Large intestine (tissue), 3 donors: ENCODE results near the gene PRIMPOL. TPM values are rescaled to one million over a fixed set of nuclear protein-coding genes. Genes with fewer than 3 reads are reported as not detected.

ENCODE experiments used
- DNase-seq, 2 donors: peaks; one replicate each; pipeline versions ENCODE4 v3.0.0 to v3.0.0-alpha.2; 2013
- H3K27ac ChIP-seq: one replicate; pipeline ENCODE4 v1.5.1; 2013; ENCODE audit warnings: low read length
- H3K27me3 ChIP-seq: 2 replicates; pipeline ENCODE4 v1.6.1; 2013; ENCODE audit warnings: low read length; ENCODE audit not compliant: control insufficient read depth, insufficient read depth
- H3K36me3 ChIP-seq: 2 replicates; pipeline ENCODE4 v1.6.1; 2013; ENCODE audit warnings: low read length; ENCODE audit not compliant: control insufficient read depth, insufficient read depth
- H3K4me1 ChIP-seq: one replicate; pipeline ENCODE4 v1.6.1; 2013; ENCODE audit warnings: low read length; ENCODE audit not compliant: control insufficient read depth, insufficient read depth
- H3K4me3 ChIP-seq: one replicate; pipeline ENCODE4 v1.5.1; 2013; ENCODE audit warnings: low read length
- H3K9me3 ChIP-seq: one replicate; pipeline ENCODE4 v1.6.1; 2013; ENCODE audit warnings: mild to moderate bottlenecking, low read depth, low read length, moderate library complexity; ENCODE audit not compliant: control insufficient read depth
- WGBS: methylation state at CpG from one replicate; pipeline ENCODE4 v1.1.5; 2013; ENCODE audit warnings: low lambda C conversion rate; ENCODE audit not compliant: insufficient coverage; 5-methylcytosine and 5-hydroxymethylcytosine counted together
- polyA plus RNA-seq: library from polyadenylated mRNA; unstranded; fragments of 120-200 nt; gene quantifications from one replicate; pipeline ENCODE4 v1.2.1, GENCODE V29; 2013

Gene PRIMPOL
- polyA plus RNA-seq, 1 donor: 23.8 TPM

DNA sequence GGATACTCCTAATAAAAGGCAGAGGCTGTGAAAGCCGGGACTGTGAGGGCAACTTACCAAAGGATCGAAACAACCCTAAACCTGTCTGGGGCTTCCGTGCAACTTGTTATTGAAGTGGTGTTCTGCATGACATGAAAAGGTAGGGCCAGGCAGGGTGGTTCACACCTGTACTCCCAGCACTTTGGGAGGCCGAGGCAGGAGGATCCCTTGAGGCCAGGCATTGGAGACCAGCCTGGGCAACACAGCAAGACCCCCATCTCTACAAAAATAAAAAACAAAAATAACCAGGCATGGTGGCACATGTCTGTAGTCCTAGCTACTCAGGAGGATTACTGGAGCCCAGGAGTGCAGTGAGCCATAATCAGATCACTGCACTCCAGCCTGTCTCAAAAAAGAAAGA is 12.6 kb upstream of the PRIMPOL start:
- H3K4me3 ChIP-seq: no peak overlapping the region
- peaks cover 3% of the 10 kb centered on the region for H3K4me1 ChIP-seq
- peaks cover 57% of the 10 kb centered on the region for H3K36me3 ChIP-seq
- peak overlapping the region; percentile 35 for H3K27ac ChIP-seq
- no peaks in the 10 kb centered on the region for H3K27me3 ChIP-seq
- WGBS: no CpG with 5 or more reads among the region's 4 CpGs
- DNase-seq: no peak
- H3K9me3 ChIP-seq: peaks cover 4% of the 10 kb centered on the region

DNA sequence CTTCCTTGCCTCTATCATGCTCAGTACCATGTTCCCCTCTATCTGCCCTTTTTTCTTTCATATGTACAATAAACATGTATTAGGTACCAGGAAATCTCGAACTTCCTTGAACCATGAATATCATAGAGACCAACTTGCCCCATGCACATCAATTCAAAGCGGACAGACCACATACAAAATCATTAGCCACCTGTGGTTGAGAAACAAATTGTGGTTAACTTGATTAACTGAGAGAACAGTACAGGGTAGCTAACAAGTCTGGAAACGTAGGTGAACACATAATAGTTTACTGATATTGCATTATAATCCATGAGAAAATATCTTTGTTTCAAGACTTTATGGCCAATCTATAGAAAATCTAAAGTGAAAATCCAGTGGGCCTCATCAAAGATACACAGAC is 8.5 kb upstream of the PRIMPOL start:
- peaks cover 7% of the 10 kb centered on the region for H3K4me1 ChIP-seq
- H3K36me3 ChIP-seq: peaks cover 46% of the 10 kb centered on the region
- H3K4me3 ChIP-seq: no peak overlapping the region
- peaks cover 4% of the 10 kb centered on the region for H3K9me3 ChIP-seq
- 100% methylated on average over 1 of the region's 3 CpGs for WGBS
- no peak overlapping the region for H3K27ac ChIP-seq
- no peak for DNase-seq
- no peaks in the 10 kb centered on the region for H3K27me3 ChIP-seq

DNA sequence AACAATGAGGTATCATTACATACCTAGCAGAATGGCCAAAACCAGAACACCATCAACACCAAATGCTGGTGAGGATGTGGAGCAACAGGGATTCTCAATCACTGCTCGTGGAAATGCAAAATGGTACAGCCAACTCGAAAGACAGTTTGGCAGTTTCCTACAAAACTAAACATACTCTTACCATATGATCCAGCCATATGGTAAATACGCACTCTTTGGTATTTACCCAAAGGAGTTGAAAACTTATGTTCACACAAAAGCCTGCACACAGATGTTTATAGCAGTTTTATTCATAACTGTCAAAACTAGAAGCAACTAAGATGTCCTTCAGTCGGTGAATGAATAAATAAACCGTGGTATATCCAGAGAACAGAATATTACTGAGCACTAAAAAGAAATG is 8.1 kb upstream of the PRIMPOL start:
- H3K4me3 ChIP-seq: no peak overlapping the region
- H3K9me3 ChIP-seq: peaks cover 4% of the 10 kb centered on the region
- 100% methylated on average over 1 of the region's 5 CpGs for WGBS
- H3K4me1 ChIP-seq: peaks cover 11% of the 10 kb centered on the region
- peaks cover 44% of the 10 kb centered on the region for H3K36me3 ChIP-seq
- DNase-seq: no peak
- H3K27ac ChIP-seq: no peak overlapping the region
- no peaks in the 10 kb centered on the region for H3K27me3 ChIP-seq

DNA sequence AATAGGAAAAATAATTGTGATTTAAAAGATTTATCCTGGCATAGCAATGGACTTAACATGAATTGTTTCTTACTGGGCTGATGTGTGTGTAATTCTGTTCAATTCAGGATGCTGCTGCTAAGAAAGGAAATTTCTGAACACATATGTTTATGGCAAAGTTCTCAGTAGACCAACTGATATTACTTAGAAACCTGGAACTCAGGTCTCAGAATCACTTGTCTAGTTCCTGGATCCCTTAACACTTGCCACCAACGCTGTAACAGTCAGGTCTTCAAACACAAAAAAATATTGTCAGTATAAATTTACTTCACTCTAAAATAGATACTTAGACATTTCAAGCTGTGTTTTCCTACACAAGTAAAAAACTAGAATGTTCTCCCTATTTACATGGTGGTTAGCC is 5.8 kb upstream of the PRIMPOL start:
- Histone ChIP-seq H3K27me3 (no peaks in the 10 kb centered on the region), H3K36me3 (peaks cover 29% of the 10 kb centered on the region), H3K27ac (no peak overlapping the region), H3K4me3 (no peak overlapping the region), H3K4me1 (peaks cover 23% of the 10 kb centered on the region), H3K9me3 (no peaks in the 10 kb centered on the region)
- no peak for DNase-seq
- no CpG with 5 or more reads among the region's 1 CpG for WGBS

DNA sequence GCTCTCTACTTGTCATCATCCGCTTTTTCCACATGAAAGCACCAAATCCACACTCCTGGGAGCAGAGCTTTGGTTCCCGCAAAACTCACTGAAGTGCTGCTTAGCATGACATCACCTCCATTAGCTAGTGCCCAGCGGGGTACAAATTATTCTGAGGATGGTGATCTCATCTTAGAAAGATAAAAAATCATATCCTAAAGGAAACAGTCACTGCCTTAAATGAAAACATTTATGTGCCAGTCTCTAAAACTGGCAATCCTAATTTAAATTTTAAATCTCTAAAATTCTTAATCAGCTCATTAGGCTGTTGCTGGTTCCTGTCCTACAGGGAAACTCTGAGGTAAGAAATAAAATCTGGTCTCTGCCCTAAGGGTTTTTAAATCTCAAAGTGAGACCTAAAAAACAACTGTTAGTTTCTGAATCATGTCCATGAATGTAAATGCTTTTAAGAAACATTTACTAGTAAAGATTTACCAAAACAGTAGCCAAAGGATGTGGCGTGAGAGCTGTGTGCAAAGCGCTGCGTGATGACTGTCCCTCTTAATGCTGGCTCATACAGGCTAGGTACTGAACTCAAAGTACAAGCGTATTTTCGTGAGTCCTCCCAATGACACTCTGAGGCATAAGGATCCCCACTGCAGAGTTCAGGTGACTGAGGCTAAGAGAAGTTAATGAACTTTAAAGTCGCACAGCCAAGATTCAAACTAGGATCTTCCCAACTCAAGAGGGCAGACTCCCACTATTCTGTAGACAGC is 4.8 kb upstream of the PRIMPOL start:
- no peaks in the 10 kb centered on the region for H3K9me3 ChIP-seq
- no peak overlapping the region for H3K27ac ChIP-seq
- peaks cover 21% of the 10 kb centered on the region for H3K36me3 ChIP-seq
- no peak for DNase-seq
- no peak overlapping the region for H3K4me3 ChIP-seq
- WGBS: no CpG with 5 or more reads among the region's 9 CpGs
- H3K27me3 ChIP-seq: no peaks in the 10 kb centered on the region
- H3K4me1 ChIP-seq: peaks cover 23% of the 10 kb centered on the region

DNA sequence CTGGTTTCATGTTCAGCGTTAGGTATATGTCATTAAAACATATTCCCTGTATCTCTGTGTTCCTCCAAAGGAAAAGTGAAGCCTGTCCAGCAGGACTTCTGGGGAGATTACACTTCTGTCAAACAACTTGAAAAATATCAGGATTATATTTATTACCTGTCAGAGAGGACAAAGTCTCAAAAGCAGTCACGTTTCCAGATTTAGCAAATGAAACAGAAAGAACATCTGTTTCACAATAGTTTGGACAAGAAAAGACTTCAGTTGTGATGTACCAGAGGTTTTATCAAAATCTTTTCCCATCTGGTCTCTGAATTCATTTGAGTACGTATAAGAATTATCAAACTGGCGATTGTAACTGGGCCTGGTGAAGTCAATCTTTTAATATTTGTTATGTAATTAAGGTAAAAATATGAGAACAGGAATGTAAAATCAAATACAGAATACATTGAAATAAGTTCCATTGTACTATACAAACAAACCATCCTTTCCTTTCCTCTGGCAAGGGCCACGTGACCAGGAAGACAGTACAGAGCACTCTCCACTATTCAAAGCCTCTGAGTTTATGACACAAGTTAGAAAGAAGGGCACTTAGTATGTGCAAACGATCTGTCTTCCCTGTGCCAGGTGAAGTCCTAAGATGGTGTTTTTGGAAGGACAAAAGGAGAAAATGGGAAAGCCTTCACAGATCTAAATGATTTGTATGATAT is 3.5 kb upstream of the PRIMPOL start:
- Histone ChIP-seq H3K9me3 (no peaks in the 10 kb centered on the region), H3K27ac (peak overlapping the region; percentile 98), H3K4me1 (peaks cover 31% of the 10 kb centered on the region), H3K27me3 (no peaks in the 10 kb centered on the region), H3K36me3 (peaks cover 17% of the 10 kb centered on the region), H3K4me3 (no peak overlapping the region)
- WGBS: 30% methylated on average over 2 of the region's 6 CpGs
- DNase-seq: peak; percentile 45 to 78

DNA sequence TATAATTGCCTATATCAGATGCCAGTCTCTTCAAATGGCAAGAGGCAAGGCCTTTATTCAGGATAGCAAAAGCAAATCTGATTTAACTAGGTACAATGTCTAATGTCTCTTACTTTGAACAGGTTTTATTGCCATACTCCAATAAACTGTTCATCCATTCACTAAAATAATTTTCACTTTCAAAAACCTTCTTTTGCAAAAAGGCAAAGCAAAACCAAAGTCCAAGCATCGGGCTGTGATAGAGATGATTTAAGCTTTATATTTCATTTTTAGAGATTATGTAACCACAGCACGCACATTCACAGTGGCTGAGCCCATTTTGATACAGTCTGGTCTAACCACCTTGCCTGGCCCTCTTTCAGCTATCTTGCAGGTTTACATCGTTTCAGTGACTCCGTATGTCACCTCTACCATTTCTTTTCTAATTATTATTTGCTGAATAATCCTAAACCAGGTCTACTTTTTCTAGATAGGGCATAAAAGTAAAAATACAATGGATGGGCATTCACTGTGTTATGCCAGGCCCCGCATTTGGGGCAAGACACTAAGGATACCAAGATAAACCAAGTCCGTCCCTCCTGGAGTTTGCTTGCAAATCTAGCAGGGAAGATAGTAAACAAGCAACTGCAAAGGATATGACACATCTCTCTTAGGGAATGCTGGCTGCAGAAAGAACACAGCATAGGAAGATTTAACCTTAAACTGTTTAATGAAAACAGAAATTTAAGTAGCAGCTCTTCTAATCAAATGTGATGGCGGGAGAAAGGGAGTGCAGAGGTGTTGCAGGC is 2.1 kb upstream of the PRIMPOL start:
- Histone ChIP-seq H3K9me3 (no peaks in the 10 kb centered on the region), H3K27me3 (no peaks in the 10 kb centered on the region), H3K4me3 (peak overlapping the region; percentile 87), H3K4me1 (peaks cover 31% of the 10 kb centered on the region), H3K27ac (peak overlapping the region; percentile 98), H3K36me3 (peaks cover 9% of the 10 kb centered on the region)
- DNase-seq: peak; percentile 23 to 71
- WGBS: no CpG with 5 or more reads among the region's 7 CpGs

DNA sequence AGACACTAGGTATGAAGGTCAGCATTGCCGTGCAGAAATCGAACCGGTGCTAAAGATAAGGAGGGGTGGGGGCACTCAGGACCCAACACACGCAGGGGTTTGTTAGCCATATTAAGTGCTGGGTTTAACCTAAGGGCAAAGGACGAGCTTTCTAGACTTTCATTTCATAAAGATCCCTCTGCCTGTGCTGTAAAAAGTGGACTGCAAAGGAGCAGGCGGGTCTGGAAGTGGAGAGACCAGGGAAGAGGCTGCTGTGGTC is 1.6 kb upstream of the PRIMPOL start:
- Histone ChIP-seq H3K27ac (peak overlapping the region; percentile 98), H3K9me3 (no peaks in the 10 kb centered on the region), H3K36me3 (peaks cover 7% of the 10 kb centered on the region), H3K4me3 (peak overlapping the region; percentile 87), H3K27me3 (no peaks in the 10 kb centered on the region), H3K4me1 (peaks cover 31% of the 10 kb centered on the region)
- peak; percentile 31 to 69 for DNase-seq
- no CpG with 5 or more reads among the region's 6 CpGs for WGBS

DNA sequence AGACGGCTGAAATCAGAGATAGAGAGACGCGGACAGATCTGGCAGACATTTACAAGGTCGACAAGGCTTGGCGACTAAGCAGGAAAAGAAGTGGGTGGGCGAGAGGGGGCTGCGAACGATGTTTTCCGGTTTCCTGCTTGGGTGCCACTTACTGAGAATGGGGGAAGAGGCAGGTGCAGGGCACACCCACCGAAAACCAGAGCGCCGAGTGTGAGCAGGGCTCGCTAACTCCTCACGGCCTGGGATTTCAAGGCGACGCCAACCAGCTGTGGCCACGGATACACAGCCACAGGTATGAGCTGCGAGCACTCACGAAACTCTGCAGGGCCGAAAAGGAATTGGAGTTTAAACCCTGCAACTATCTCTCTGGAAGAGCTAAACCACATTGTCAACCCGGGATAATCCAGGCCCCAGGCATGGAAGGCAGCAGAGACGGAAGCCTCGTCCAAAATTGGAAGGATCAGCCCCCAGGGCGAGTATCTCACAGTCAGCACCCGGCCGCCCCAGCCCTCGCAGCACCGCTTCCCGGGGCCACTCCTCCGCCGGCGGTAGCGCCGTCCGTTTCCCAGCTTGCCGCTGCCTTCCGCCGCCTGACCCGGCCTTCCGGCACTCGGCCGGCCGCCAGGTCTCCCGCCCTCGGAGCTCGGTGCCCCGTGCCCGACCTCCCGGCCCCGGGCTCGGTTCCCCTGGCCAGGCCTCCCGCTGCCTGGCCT is 1.1 kb upstream of the PRIMPOL start:
- no CpG with 5 or more reads among the region's 52 CpGs for WGBS
- peaks cover 31% of the 10 kb centered on the region for H3K4me1 ChIP-seq

More for the DNA sequence above, 1.1 kb upstream of the PRIMPOL start:
- peak overlapping the region; percentile 87 for H3K4me3 ChIP-seq
- peak; percentile 21 to 75 for DNase-seq
- H3K27ac ChIP-seq: peak overlapping the region; percentile 98
- peaks cover 7% of the 10 kb centered on the region for H3K36me3 ChIP-seq
- no peaks in the 10 kb centered on the region for H3K27me3 ChIP-seq
- no peaks in the 10 kb centered on the region for H3K9me3 ChIP-seq
